Raji (cell line): Measurements from ENCODE around the gene FIBIN.

Source experiments
- POLR2A ChIP-seq: IDR thresholded peaks from 2 replicates; pipeline ENCODE4 v1.6.1; 2011; ENCODE audit warnings: low read depth, low read length, control low read depth; ENCODE audit not compliant: insufficient read depth

FIBIN gene

DNA sequence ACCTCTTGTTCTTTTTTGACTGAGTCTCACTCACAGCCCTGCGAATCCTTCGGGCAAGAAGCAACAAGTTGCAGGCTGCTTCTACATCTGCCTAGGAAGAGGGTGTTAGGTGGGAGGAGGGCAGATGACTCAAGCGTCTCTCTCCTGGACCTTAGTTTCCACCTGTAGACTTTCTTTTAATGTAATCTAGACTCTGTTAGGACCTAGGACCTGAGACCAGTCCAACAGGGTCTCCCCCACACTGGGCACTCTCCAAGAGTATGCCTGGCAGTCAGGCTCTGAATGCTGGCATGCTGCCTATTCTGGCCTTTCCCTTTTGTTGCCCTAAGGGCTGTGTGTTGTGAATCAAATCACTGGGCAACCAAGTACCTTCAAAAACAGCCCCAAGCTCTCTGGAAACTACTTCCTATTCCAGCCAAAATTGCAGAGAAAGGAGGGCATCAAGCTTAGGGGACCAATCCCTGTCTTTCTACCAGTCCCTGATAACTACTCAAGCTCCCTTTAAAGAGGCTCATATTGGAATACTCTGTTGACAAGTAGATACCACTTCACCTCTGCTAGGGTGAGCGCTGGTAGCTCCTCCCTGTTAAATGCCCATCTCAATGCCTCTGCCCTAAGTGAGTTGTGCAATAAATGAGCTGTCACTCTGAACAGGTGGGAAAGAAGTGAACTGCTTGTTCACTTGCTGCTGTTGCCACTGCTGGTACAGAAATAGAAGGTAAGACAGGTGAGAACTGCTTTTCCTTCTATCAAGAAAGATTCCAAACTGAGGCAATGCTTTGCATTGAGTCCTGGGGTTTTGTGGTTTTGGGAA lies 46.6 kb downstream of the FIBIN start, which contains the start of gene BBOX1:
TSS of gene BBOX1 (plus strand) at position 514 of the 814 bp plus-strand sequence. CDS start 14,616 bp downstream, outside the sequence.
- no peak for TF ChIP-seq POLR2A

DNA sequence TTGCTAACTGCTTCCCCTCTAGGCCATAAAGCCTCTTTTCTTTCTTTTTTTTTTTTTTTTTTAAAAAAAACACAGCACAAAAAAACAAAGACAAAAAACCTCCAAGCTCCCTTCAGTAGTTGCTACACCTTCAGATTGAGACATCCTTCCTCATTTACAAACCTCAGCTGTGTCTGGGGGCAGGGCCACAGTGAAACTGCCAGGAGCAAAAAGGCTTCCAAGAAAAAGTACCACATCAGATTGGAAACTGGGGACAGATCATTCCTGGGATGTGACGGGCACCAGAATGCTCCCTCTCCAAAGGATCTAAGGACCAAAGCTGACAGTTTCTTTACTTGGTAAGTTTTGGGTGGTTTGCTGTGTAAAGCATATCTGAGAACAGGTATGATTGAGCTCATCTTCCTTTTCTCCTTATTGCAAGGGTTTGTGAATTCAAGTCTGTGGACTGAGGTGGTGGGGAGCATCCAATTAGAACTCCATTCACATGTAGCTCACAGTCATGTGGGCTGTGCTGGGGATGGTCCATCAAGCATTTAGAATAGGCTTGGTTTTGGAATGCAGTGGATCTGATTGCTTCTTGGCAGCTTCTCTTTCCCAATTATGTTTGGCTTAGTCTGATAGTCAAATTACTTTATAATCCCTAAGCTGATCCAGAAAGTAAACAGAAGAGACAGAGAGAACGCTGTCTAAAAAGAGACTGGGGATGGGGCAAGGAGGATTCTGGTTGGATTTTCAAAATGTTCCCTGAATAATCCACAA lies 47.4 kb downstream of the FIBIN start:
- no peak for TF ChIP-seq POLR2A
